H1 (cell line): ENCODE results near the gene CFAP210. TPM values are rescaled to one million over a fixed set of nuclear protein-coding genes. Genes with fewer than 3 reads are reported as not detected.

Experiments
- CTCF ChIA-PET: fragments of 300-600 bp; sonication (Branson Sonifier 250); formaldehyde crosslinking; loops from one replicate; lab custom pipeline; 2021; ENCODE audit not compliant: partially characterized antibody; lab: Charles Lee
- POLR2A ChIA-PET: fragments of 300-600 bp; sonication (Branson Sonifier 250); formaldehyde crosslinking; loops from one replicate; lab custom pipeline; 2021; ENCODE audit warnings: inconsistent platforms; ENCODE audit not compliant: partially characterized antibody; lab: Charles Lee
- DNase-seq, 2 experiments: peaks; one replicate each; pipeline versions ENCODE4 v3.0.0 to v3.0.0-alpha.2; 2010 to 2022; ENCODE audit warnings: low spot score in 2 of 2, low read depth in 1 of 2, mixed read lengths in 1 of 2
- FAIRE-seq: peaks from 2 replicates; lab custom pipeline; 2011; peaks lifted over from hg19 to GRCh38; lab: Jason Lieb, UNC
- H2AFZ ChIP-seq: 2 replicates; pipeline ENCODE4 v1.8.1; 2012; ENCODE audit warnings: low read length, inconsistent platforms
- H2AK5ac ChIP-seq: 2 replicates; pipeline ENCODE4 v1.6.1; 2013; ENCODE audit warnings: low read depth, low read length
- H2BK120ac ChIP-seq: replicated peaks from 2 replicates; pipeline ENCODE3; 2013; ENCODE audit warnings: low read depth, low read length, inconsistent platforms
- H2BK12ac ChIP-seq: 2 replicates; pipeline ENCODE4 v1.6.1; 2013; ENCODE audit warnings: low read depth, low read length
- H2BK15ac ChIP-seq: 2 replicates; pipeline ENCODE4 v1.6.1; 2013; ENCODE audit warnings: low read length
- H2BK20ac ChIP-seq: 2 replicates; pipeline ENCODE4 v1.6.1; 2013; ENCODE audit warnings: low read length
- H2BK5ac ChIP-seq: 2 replicates; pipeline ENCODE4 v1.6.1; 2013; ENCODE audit warnings: low read depth, low read length
- H3K14ac ChIP-seq: 2 replicates; pipeline ENCODE4 v1.6.1; 2013; ENCODE audit warnings: inconsistent platforms; ENCODE audit not compliant: insufficient read length
- H3K18ac ChIP-seq: 2 replicates; pipeline ENCODE4 v1.6.1; 2013; ENCODE audit warnings: low read length; ENCODE audit errors: extremely low read depth
- H3K23ac ChIP-seq: 2 replicates; pipeline ENCODE4 v1.6.1; 2013; ENCODE audit warnings: inconsistent platforms; ENCODE audit not compliant: insufficient read length
- H3K23me2 ChIP-seq: 2 replicates; pipeline ENCODE4 v1.6.1; 2013; ENCODE audit warnings: low read depth, low read length
- H3K27ac ChIP-seq: 2 replicates; pipeline ENCODE4 v1.6.1; 2011; ENCODE audit warnings: low read depth, low read length, inconsistent platforms
- H3K27me3 ChIP-seq, 4 experiments: replicated peaks in 1 of 4; 1 replicate in 1 of 4; 2 replicates in 3 of 4; pipeline versions ENCODE4 v1.6.1 to v1.8.1; 2011 to 2013; ENCODE audit warnings: low read length in 3 of 4, mild to moderate bottlenecking in 3 of 4, inconsistent platforms in 2 of 4, mixed read lengths in 2 of 4, moderate library complexity in 1 of 4; ENCODE audit not compliant: control insufficient read depth in 3 of 4, insufficient read depth in 3 of 4; ENCODE audit errors: extremely low read depth in 1 of 4
- H3K36me3 ChIP-seq, 4 experiments: 2 replicates each; pipeline versions ENCODE4 v1.6.1 to v1.8.1; 2011 to 2013; ENCODE audit warnings: mild to moderate bottlenecking in 4 of 4, low read length in 3 of 4, moderate library complexity in 2 of 4, control low read depth in 1 of 4, inconsistent platforms in 1 of 4; ENCODE audit not compliant: insufficient read depth in 4 of 4, control insufficient read depth in 2 of 4
- H3K4ac ChIP-seq: replicated peaks from 2 replicates; pipeline ENCODE3; 2013; ENCODE audit warnings: low read length, low read depth, mixed read lengths, inconsistent platforms; ENCODE audit not compliant: insufficient read length
- H3K4me1 ChIP-seq, 4 experiments: replicated peaks in 1 of 4; 1 replicate in 1 of 4; 2 replicates in 3 of 4; pipeline versions ENCODE4 v1.6.1 to v1.8.1; 2011 to 2013; ENCODE audit warnings: low read length in 3 of 4, inconsistent platforms in 2 of 4, mixed read lengths in 1 of 4; ENCODE audit not compliant: insufficient read depth in 4 of 4, control insufficient read depth in 3 of 4
- H3K4me2 ChIP-seq, 2 experiments: 2 replicates each; pipeline versions ENCODE4 v1.6.1 to v1.8.1; 2011 to 2013; ENCODE audit warnings: low read depth in 2 of 2, low read length in 2 of 2, control low read depth in 1 of 2, inconsistent platforms in 1 of 2, mild to moderate bottlenecking in 1 of 2; ENCODE audit not compliant: insufficient read depth in 1 of 2
- H3K4me3 ChIP-seq, 4 experiments: fragments of 200-600, 300-600 bp in 1 of 4; sonication (generic), shearing (Covaris generic), sonication (Bioruptor Twin) in 1 of 4; 2 replicates each; pipeline versions ENCODE4 v1.5.1 to v1.8.1; 2011 to 2016; ENCODE audit warnings: low read length in 4 of 4, low read depth in 3 of 4, control low read depth in 2 of 4, inconsistent platforms in 2 of 4, mild to moderate bottlenecking in 2 of 4, mixed read lengths in 1 of 4, moderate library complexity in 1 of 4; ENCODE audit not compliant: insufficient read depth in 2 of 4; ENCODE audit errors: extremely low read depth in 1 of 4
- H3K56ac ChIP-seq: replicated peaks from 2 replicates; pipeline ENCODE3; 2013; ENCODE audit warnings: low read depth, mild to moderate bottlenecking, mixed read lengths, low read length, inconsistent platforms; ENCODE audit not compliant: insufficient read length
- H3K79me1 ChIP-seq: 2 replicates; pipeline ENCODE4 v1.6.1; 2013; ENCODE audit warnings: low read depth, low read length, control low read depth
- H3K79me2 ChIP-seq, 2 experiments: 2 replicates each; pipeline versions ENCODE4 v1.6.1 to v1.8.1; 2012 to 2013; ENCODE audit warnings: low read length in 2 of 2, mild to moderate bottlenecking in 2 of 2, inconsistent platforms in 1 of 2; ENCODE audit not compliant: insufficient read depth in 2 of 2, control insufficient read depth in 1 of 2
- H3K9ac ChIP-seq, 4 experiments: replicated peaks in 1 of 4; 1 replicate in 1 of 4; 2 replicates in 3 of 4; pipeline versions ENCODE4 v1.6.1 to v1.8.1; 2011 to 2013; ENCODE audit warnings: low read depth in 3 of 4, low read length in 3 of 4, control low read depth in 2 of 4, mild to moderate bottlenecking in 2 of 4, moderate library complexity in 2 of 4, inconsistent platforms in 1 of 4; ENCODE audit errors: extremely low read depth in 1 of 4
- H3K9me3 ChIP-seq, 2 experiments: 2 replicates each; pipeline versions ENCODE4 v1.6.1 to v1.8.1; 2012 to 2013; ENCODE audit warnings: mild to moderate bottlenecking in 2 of 2, moderate library complexity in 2 of 2, control low read depth in 1 of 2, inconsistent platforms in 1 of 2, low read depth in 1 of 2, low read length in 1 of 2, mixed read lengths in 1 of 2; ENCODE audit not compliant: insufficient read depth in 2 of 2
- H4K20me1 ChIP-seq, 2 experiments: replicated peaks in 1 of 2; 2 replicates each; pipeline versions ENCODE3 to v1.8.1; 2011 to 2013; ENCODE audit warnings: inconsistent platforms in 2 of 2, low read length in 2 of 2, mild to moderate bottlenecking in 1 of 2; ENCODE audit not compliant: insufficient read depth in 2 of 2, control insufficient read depth in 1 of 2
- H4K5ac ChIP-seq: 2 replicates; pipeline ENCODE4 v1.6.1; 2013; ENCODE audit warnings: low read length, low read depth, mixed read lengths, inconsistent platforms; ENCODE audit not compliant: insufficient read length
- H4K8ac ChIP-seq: 2 replicates; pipeline ENCODE4 v1.8.0; 2013; ENCODE audit warnings: mild to moderate bottlenecking, moderate library complexity, low read length, inconsistent platforms; ENCODE audit not compliant: insufficient read depth; ENCODE audit errors: extremely low read depth
- H4K91ac ChIP-seq: replicated peaks from 2 replicates; pipeline ENCODE3; 2013; ENCODE audit warnings: low read length, mixed read lengths, inconsistent platforms; ENCODE audit not compliant: insufficient read length
- BRCA1 ChIP-seq: IDR thresholded peaks from 2 replicates; pipeline ENCODE4 v1.6.1; 2012; ENCODE audit warnings: low read depth, low read length, improper control_type of control experiment
- CHD1 ChIP-seq: IDR thresholded peaks from 2 replicates; pipeline ENCODE4 v1.6.1; 2012; ENCODE audit warnings: low read depth, low read length, improper control_type of control experiment
- E2F6 ChIP-seq: IDR thresholded peaks from 2 replicates; pipeline ENCODE4 v1.6.1; 2012; ENCODE audit warnings: inconsistent platforms
- FOSL1 ChIP-seq: IDR thresholded peaks from 2 replicates; pipeline ENCODE4 v1.6.1; 2011; ENCODE audit warnings: mild to moderate bottlenecking, low read depth, low read length, moderate library complexity; ENCODE audit not compliant: insufficient read depth
- SP1 ChIP-seq: IDR thresholded peaks from 2 replicates; pipeline ENCODE4 v1.6.1; 2011; ENCODE audit warnings: low read depth, low read length
- WGBS, 2 experiments: shearing (Covaris generic) in 1 of 2; methylation state at CpG; one replicate each; pipeline versions ENCODE4 v1.1.6 to v1.1.7; 2013 to 2015; ENCODE audit warnings: low lambda C conversion rate in 2 of 2, mixed read lengths in 2 of 2, inconsistent platforms in 1 of 2, low coverage in 1 of 2, missing lambda C conversion rate in 1 of 2; ENCODE audit not compliant: insufficient replicate concordance in 2 of 2, insufficient coverage in 1 of 2, insufficient read length in 1 of 2; ENCODE audit errors: extremely low coverage in 1 of 2, missing lambda C conversion rate in 1 of 2; 5-methylcytosine and 5-hydroxymethylcytosine counted together
- polyA plus RNA-seq, 7 experiments: library from polyadenylated mRNA; depleted of rRNA in 3 of 7; stranded (reverse) in 5 of 7; unstranded in 2 of 7; fragments of >200 nt in 5 of 7; fragments of 200-250 nt in 2 of 7; gene quantifications; 1 replicate in 5 of 7; 2 replicates in 1 of 7; 4 replicates in 1 of 7; pipeline versions ENCODE4 v1.2.1 to v1.2.3, GENCODE V29; 2011 to 2013; ENCODE audit warnings: missing spikeins in 2 of 7, mixed read lengths in 2 of 7
- total RNA-seq: library from RNA; stranded (reverse); fragmentation: NEBNext Ultra II Directional; extraction: Animal tissue kit (Norgen Biotek cat#: 25700); gene quantifications from 2 replicates; pipeline ENCODE4 v1.2.1, GENCODE V29; 2021

The CFAP210 gene
- total and polyA plus RNA-seq, 2 of the 8 experiments (the other 6 are each of a cell fraction or from before 2014, with no cell fraction given) = 0.06 to 0.37 TPM

GRCh38 chr2:169670215-169670651, 24.0 kb downstream of the CFAP210 start:
- H3K27me3 ChIP-seq = no peaks in the 10 kb centered on the region
- H3K23me2 ChIP-seq = no peaks in the 10 kb centered on the region
- no peak overlapping the region for H4K8ac ChIP-seq
- H2BK12ac ChIP-seq = no peak overlapping the region
- no peak overlapping the region for H2BK5ac ChIP-seq
- H3K4me3 ChIP-seq = no peak overlapping the region
- H3K23ac ChIP-seq = no peak overlapping the region
- no peak overlapping the region for H3K14ac ChIP-seq
- no peak for DNase-seq
- no peak overlapping the region for H3K56ac ChIP-seq
- H2BK15ac ChIP-seq = no peak overlapping the region
- no peak overlapping the region for H3K27ac ChIP-seq
- no peak overlapping the region for H3K4me2 ChIP-seq
- H3K79me1 ChIP-seq = no peaks in the 10 kb centered on the region
- H3K18ac ChIP-seq = no peak overlapping the region
- ChIA-PET POLR2A (interaction anchor here (0.7 kb wide), 1 partner anchor 39 kb away, joined by 3 read pairs; no protein-coding TSS in a partner anchor), CTCF (no interaction called here)
- H2BK120ac ChIP-seq = no peak overlapping the region
- no peaks in the 10 kb centered on the region for H3K36me3 ChIP-seq
- no peak overlapping the region for H4K91ac ChIP-seq
- H2AFZ ChIP-seq = no peak overlapping the region
- H2BK20ac ChIP-seq = no peak overlapping the region
- H2AK5ac ChIP-seq = no peak overlapping the region
- WGBS, 2 experiments = 92% methylated on average over 2 of the region's 2 CpGs; no CpG with 5 or more reads in 1 of the 2 experiments
- no peak overlapping the region for H4K5ac ChIP-seq
- no peaks in the 10 kb centered on the region for H3K79me2 ChIP-seq
- no peaks in the 10 kb centered on the region for H3K4me1 ChIP-seq
- FAIRE-seq = no peak
- no peak overlapping the region for H3K9ac ChIP-seq
- no peaks in the 10 kb centered on the region for H4K20me1 ChIP-seq
- H3K9me3 ChIP-seq = no peaks in the 10 kb centered on the region
- H3K4ac ChIP-seq = no peak overlapping the region
- TF ChIP-seq BRCA1 (no peak), SP1 (no peak), CHD1 (no peak), E2F6 (no peak), FOSL1 (no peak)
